ENCODE data around the gene SORCS2.

The SORCS2 gene

GRCh38 chr4:7422151-7422897, 230.0 kb downstream of the SORCS2 start:
- no peak for DNase-seq

- no peak for DNase-seq
Observed at GRCh38 chr4:7422898-7423180, 230.5 kb downstream of the SORCS2 start.

- no peak for DNase-seq
Observed at GRCh38 chr4:7423391-7423790, 231.1 kb downstream of the SORCS2 start.

GRCh38 chr4:7423801-7424552, 231.6 kb downstream of the SORCS2 start:
- DNase-seq: no peak

GRCh38 chr4:7424553-7425111, 232.3 kb downstream of the SORCS2 start:
- DNase-seq: no peak

GRCh38 chr4:7425124-7425523, 232.8 kb downstream of the SORCS2 start:
- no peak for DNase-seq

- DNase-seq: no peak
Observed at GRCh38 chr4:7425591-7426468, 233.5 kb downstream of the SORCS2 start.

- DNase-seq: no peak
Observed at GRCh38 chr4:7426525-7427171, 234.3 kb downstream of the SORCS2 start.

GRCh38 chr4:7427361-7427760, 235.0 kb downstream of the SORCS2 start:
- DNase-seq: no peak

GRCh38 chr4:7427831-7428260, 235.5 kb downstream of the SORCS2 start:
- DNase-seq: no peak

- no peak for DNase-seq
Observed at GRCh38 chr4:7428261-7429068, 236.1 kb downstream of the SORCS2 start.

GRCh38 chr4:7429069-7429416, 236.7 kb downstream of the SORCS2 start:
- DNase-seq: no peak

GRCh38 chr4:7429601-7430078, 237.3 kb downstream of the SORCS2 start:
- no peak for DNase-seq

GRCh38 chr4:7430368-7430964, 238.1 kb downstream of the SORCS2 start:
- DNase-seq: no peak

GRCh38 chr4:7430965-7431695, 238.8 kb downstream of the SORCS2 start:
- no peak for DNase-seq

GRCh38 chr4:7431696-7432530, 239.6 kb downstream of the SORCS2 start:
- DNase-seq: no peak

- no peak for DNase-seq
Observed at GRCh38 chr4:7432531-7433375, 240.4 kb downstream of the SORCS2 start.

- DNase-seq: no peak
Observed at GRCh38 chr4:7433376-7434140, 241.2 kb downstream of the SORCS2 start.
